PC-9 (cell line): ENCODE measurements around the gene NFIX. TPM values are rescaled to one million over a fixed set of nuclear protein-coding genes. Genes with fewer than 3 reads are reported as not detected.

ENCODE experiments used
- BruUV-seq: library from RNA; stranded (reverse); fragments of 400-500 nt; replicated peaks from 2 replicates; lab custom pipeline; 2021; lab: Mats Ljungman, UMichigan
- CTCF ChIA-PET: fragments of 300-600 bp; sonication (Branson Sonifier 250); formaldehyde crosslinking; loops from one replicate; lab custom pipeline; 2022; ENCODE audit warnings: antibody characterized with exemption; lab: Charles Lee
- POLR2A ChIA-PET: fragments of 300-600 bp; sonication (Branson Sonifier 250); formaldehyde crosslinking; loops from one replicate; lab custom pipeline; 2022; ENCODE audit warnings: antibody characterized with exemption; ENCODE audit not compliant: unreplicated experiment; lab: Charles Lee
- DNase-seq, 2 experiments: peaks; one replicate each; pipeline versions ENCODE4 v3.0.0 to v3.0.0-alpha.2; 2015 to 2022; ENCODE audit warnings: mixed read lengths in 1 of 2
- H2AFZ ChIP-seq: fragments of 200-600 bp; sonication (generic); 2 replicates; pipeline ENCODE4 v1.8.1; 2017; ENCODE audit warnings: antibody characterized with exemption
- H3F3A ChIP-seq: fragments of 200-600 bp; sonication (generic); 2 replicates; pipeline ENCODE4 v1.8.1; 2017; ENCODE audit warnings: antibody characterized with exemption, mild to moderate bottlenecking, low read depth; ENCODE audit not compliant: insufficient read depth
- H3K27ac ChIP-seq: fragments of 200-600 bp; sonication (generic); 2 replicates; pipeline ENCODE4 v1.6.1; 2016; ENCODE audit warnings: mixed run types
- H3K27me3 ChIP-seq: fragments of 200-600 bp; sonication (generic); 2 replicates; pipeline ENCODE4 v1.6.1; 2016; ENCODE audit warnings: low read depth, mixed run types; ENCODE audit not compliant: insufficient read depth
- H3K36me3 ChIP-seq: fragments of 200-600 bp; sonication (generic); 2 replicates; pipeline ENCODE4 v1.6.1; 2016; ENCODE audit warnings: low read depth, mixed run types
- H3K4me1 ChIP-seq: fragments of 200-600 bp; sonication (generic); replicated peaks from 2 replicates; pipeline ENCODE4 v1.6.1; 2016; ENCODE audit warnings: mixed run types; ENCODE audit not compliant: insufficient read depth
- H3K4me2 ChIP-seq: fragments of 200-600 bp; sonication (generic); 2 replicates; pipeline ENCODE4 v1.6.1; 2017; ENCODE audit warnings: mixed run types
- H3K4me3 ChIP-seq: fragments of 200-600 bp; sonication (generic); 2 replicates; pipeline ENCODE4 v1.6.1; 2016; ENCODE audit warnings: mixed run types
- H3K79me2 ChIP-seq: fragments of 200-600 bp; sonication (generic); 2 replicates; pipeline ENCODE4 v1.6.1; 2017; ENCODE audit warnings: low read depth, mixed run types
- H3K9me2 ChIP-seq: fragments of 200-600 bp; sonication (generic); 2 replicates; pipeline ENCODE4 v1.8.1; 2017; ENCODE audit warnings: mild to moderate bottlenecking; ENCODE audit not compliant: insufficient read depth
- H3K9me3 ChIP-seq: fragments of 200-600 bp; sonication (generic); 2 replicates; pipeline ENCODE4 v1.8.1; 2016; ENCODE audit warnings: low read depth; ENCODE audit not compliant: insufficient read depth
- H4K20me1 ChIP-seq: fragments of 200-600 bp; sonication (generic); 2 replicates; pipeline ENCODE4 v1.8.1; 2017; ENCODE audit not compliant: insufficient read depth
- EZH2 ChIP-seq: fragments of 200-600 bp; sonication (generic); IDR thresholded peaks from 2 replicates; pipeline ENCODE4 v1.8.0; 2017; ENCODE audit warnings: antibody characterized with exemption, low read depth
- intact Hi-C: fragments of 100-400 bp; cut with micrococcal nuclease; formaldehyde crosslinking; loops from one replicate; pipeline ENCODE4 v1.10.0; 2022; ENCODE audit not compliant: unreplicated experiment
- total RNA-seq: library from RNA; stranded (reverse); gene quantifications from 2 replicates; pipeline ENCODE4 v1.2.3, GENCODE V29; 2021
- TF ChIP-seq, protein P1 (sequence below): fragments of 200-600 bp; sonication (generic); conservative IDR thresholded peaks from 2 replicates; pipeline ENCODE4 v1.6.1; 2017; ENCODE audit warnings: mixed run types, antibody characterized with exemption, mild to moderate bottlenecking, moderate library complexity

NFIX gene
- total RNA-seq, 1 experiment from 2014 or later: 24.2 TPM

- POLR2A ChIA-PET: interaction anchor here (0.6 to 0.7 kb wide), 2 partner anchors 50 to 120 kb away, joined by 3 to 6 read pairs; no protein-coding TSS in a partner anchor
Measured at GRCh38 chr19:13005253-13005652, 10.0 kb downstream of the NFIX start.

GRCh38 chr19:13005861-13006370, 10.6 kb downstream of the NFIX start:
- H3K9me2 ChIP-seq: no peaks in the 10 kb centered on the region
- no TSS peak for BruUV-seq
- H3K9me3 ChIP-seq: no peaks in the 10 kb centered on the region
- no peak for DNase-seq
- no peak overlapping the region for H3K27ac ChIP-seq
- intact Hi-C loops: no loop called here
- TF ChIP-seq, protein P1, sequence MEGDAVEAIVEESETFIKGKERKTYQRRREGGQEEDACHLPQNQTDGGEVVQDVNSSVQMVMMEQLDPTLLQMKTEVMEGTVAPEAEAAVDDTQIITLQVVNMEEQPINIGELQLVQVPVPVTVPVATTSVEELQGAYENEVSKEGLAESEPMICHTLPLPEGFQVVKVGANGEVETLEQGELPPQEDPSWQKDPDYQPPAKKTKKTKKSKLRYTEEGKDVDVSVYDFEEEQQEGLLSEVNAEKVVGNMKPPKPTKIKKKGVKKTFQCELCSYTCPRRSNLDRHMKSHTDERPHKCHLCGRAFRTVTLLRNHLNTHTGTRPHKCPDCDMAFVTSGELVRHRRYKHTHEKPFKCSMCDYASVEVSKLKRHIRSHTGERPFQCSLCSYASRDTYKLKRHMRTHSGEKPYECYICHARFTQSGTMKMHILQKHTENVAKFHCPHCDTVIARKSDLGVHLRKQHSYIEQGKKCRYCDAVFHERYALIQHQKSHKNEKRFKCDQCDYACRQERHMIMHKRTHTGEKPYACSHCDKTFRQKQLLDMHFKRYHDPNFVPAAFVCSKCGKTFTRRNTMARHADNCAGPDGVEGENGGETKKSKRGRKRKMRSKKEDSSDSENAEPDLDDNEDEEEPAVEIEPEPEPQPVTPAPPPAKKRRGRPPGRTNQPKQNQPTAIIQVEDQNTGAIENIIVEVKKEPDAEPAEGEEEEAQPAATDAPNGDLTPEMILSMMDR: no peak
- TF ChIP-seq EZH2: no peak
- no peaks in the 10 kb centered on the region for H3K27me3 ChIP-seq
- H3K79me2 ChIP-seq: no peaks in the 10 kb centered on the region
- no peaks in the 10 kb centered on the region for H3K4me1 ChIP-seq
- no peak overlapping the region for H3K4me3 ChIP-seq
- H2AFZ ChIP-seq: no peak overlapping the region
- peaks cover 4% of the 10 kb centered on the region; the same call in 1 of the 2 replicates for H3F3A ChIP-seq
- POLR2A ChIA-PET: no interaction called here
- no peaks in the 10 kb centered on the region; the same call in 1 of the 2 replicates for H4K20me1 ChIP-seq
- H3K4me2 ChIP-seq: no peak overlapping the region
- H3K36me3 ChIP-seq: no peaks in the 10 kb centered on the region
- CTCF ChIA-PET: no interaction called here

More at GRCh38 chr19:13005253-13005652, 10.0 kb downstream of the NFIX start:
- Histone ChIP-seq H3K27ac (no peak overlapping the region), H3F3A (peaks cover 4% of the 10 kb centered on the region; the same call in 1 of the 2 replicates), H2AFZ (no peak overlapping the region), H3K36me3 (no peaks in the 10 kb centered on the region), H3K4me1 (no peaks in the 10 kb centered on the region), H3K9me2 (no peaks in the 10 kb centered on the region), H3K9me3 (no peaks in the 10 kb centered on the region), H4K20me1 (no peaks in the 10 kb centered on the region; the same call in 1 of the 2 replicates), H3K27me3 (no peaks in the 10 kb centered on the region), H3K4me3 (no peak overlapping the region), H3K4me2 (no peak overlapping the region), H3K79me2 (no peaks in the 10 kb centered on the region)
- no TSS peak for BruUV-seq
- CTCF ChIA-PET: no interaction called here
- intact Hi-C loops: no loop called here
- no peak for TF ChIP-seq EZH2
- TF ChIP-seq, protein P1: no peak
- DNase-seq: no peak

DNA sequence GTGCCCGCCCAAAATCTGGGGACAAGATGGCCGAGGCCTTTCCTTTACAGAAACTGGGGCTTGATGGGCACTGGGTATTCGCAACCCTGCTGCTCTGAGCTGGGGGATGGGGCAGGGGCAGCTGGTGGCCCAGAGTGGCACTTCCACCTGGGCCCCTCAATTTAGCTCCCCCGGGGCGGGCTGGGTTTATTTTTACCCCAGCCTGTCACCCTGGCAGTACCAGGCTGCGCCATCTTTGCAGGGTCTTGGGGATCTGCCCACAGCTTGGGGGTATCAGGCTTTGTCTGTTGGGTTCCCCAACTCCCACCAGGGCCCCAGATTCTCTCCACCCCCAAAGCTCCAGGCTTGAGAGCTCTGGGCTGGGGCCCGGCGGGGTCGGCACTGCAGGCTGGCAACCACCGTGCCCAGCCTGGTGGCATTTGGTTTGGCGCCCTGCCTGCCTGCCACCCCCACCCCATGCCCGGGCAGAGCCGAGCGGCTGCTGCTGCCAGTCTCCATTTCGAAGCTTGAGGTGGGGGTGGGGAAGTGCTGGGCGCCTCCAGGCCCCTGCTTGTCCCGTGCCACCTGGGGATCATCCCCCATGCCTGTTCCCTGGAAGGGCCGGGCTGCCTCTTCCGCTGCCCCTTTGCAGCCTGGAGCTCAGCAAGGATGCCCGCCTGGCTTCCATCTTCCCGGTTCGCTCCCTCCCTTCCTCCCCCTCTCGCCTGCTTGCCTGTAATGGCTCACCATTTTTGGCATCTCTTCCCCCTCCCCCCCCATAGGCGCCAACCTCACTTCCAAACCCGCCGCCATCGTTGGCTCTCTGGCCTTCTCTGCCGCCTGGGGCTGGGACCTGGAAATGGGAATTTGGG, 11.4 kb downstream of the NFIX start:
- Histone ChIP-seq H3K27ac (no peak overlapping the region), H3K79me2 (no peaks in the 10 kb centered on the region), H3K4me1 (no peaks in the 10 kb centered on the region), H4K20me1 (no peaks in the 10 kb centered on the region; the same call in 1 of the 2 replicates), H3K9me3 (no peaks in the 10 kb centered on the region), H3K4me3 (no peak overlapping the region), H2AFZ (no peak overlapping the region), H3K9me2 (no peaks in the 10 kb centered on the region), H3K36me3 (no peaks in the 10 kb centered on the region), H3K4me2 (no peak overlapping the region), H3F3A (peaks cover 4% of the 10 kb centered on the region; the same call in 1 of the 2 replicates), H3K27me3 (no peaks in the 10 kb centered on the region)
- CTCF ChIA-PET: no interaction called here
- intact Hi-C loops: no loop called here
- POLR2A ChIA-PET: no interaction called here
- TF ChIP-seq, protein P1: no peak
- no peak for TF ChIP-seq EZH2
- no TSS peak for BruUV-seq
- no peak for DNase-seq
